Measurements from ENCODE around the gene PLN. TPM values are rescaled to one million over a fixed set of nuclear protein-coding genes. Genes with fewer than 3 reads are reported as not detected.

Gene PLN
- total RNA-seq, 3 donors from 2014 or later = 2.9 to 5.7 (median 4.6) TPM

- no peaks in the 10 kb centered on the region for H3K27me3 ChIP-seq
- DNase-seq (ENCODE audit: low spot score in 2 of 2) = no peak
- no peak overlapping the region for H3K4me3 ChIP-seq
- no peaks in the 10 kb centered on the region for H3K4me1 ChIP-seq
- intact Hi-C loops (cut with DNase I; ENCODE audit: low total_unique reads) = no loop called here
- TF ChIP-seq POLR2A (IDR thresholded peaks at IDR 0.05) (no peak), POLR2AphosphoS5 (IDR thresholded peaks at IDR 0.05) (no peak), CTCF (IDR thresholded peaks at IDR 0.05) (no peak)
- no peak overlapping the region for H3K27ac ChIP-seq
- no peaks in the 10 kb centered on the region for H3K36me3 ChIP-seq
- no peaks in the 10 kb centered on the region for H3K9me3 ChIP-seq
These were observed 46.8 kb downstream of the PLN start for GRCh38 chr6:118594877-118595276.

GRCh38 chr6:118596774-118597320 lies 48.8 kb downstream of the PLN start:
- Histone ChIP-seq H3K27ac (no peak overlapping the region), H3K27me3 (no peaks in the 10 kb centered on the region), H3K4me1 (no peaks in the 10 kb centered on the region), H3K4me3 (no peak overlapping the region), H3K9me3 (no peaks in the 10 kb centered on the region), H3K36me3 (no peaks in the 10 kb centered on the region)
- TF ChIP-seq POLR2AphosphoS5 (IDR thresholded peaks at IDR 0.05) (no peak), POLR2A (IDR thresholded peaks at IDR 0.05) (no peak), CTCF (IDR thresholded peaks at IDR 0.05) (no peak)
- intact Hi-C loops (cut with DNase I; ENCODE audit: low total_unique reads) = no loop called here
- no peak for DNase-seq (ENCODE audit: low spot score in 2 of 2)

GRCh38 chr6:118597636-118598035 lies 49.5 kb downstream of the PLN start:
- Histone ChIP-seq H3K27ac (no peak overlapping the region), H3K27me3 (no peaks in the 10 kb centered on the region), H3K4me3 (no peak overlapping the region), H3K9me3 (no peaks in the 10 kb centered on the region), H3K4me1 (no peaks in the 10 kb centered on the region), H3K36me3 (no peaks in the 10 kb centered on the region)
- no peak for DNase-seq (ENCODE audit: low spot score in 2 of 2)
- TF ChIP-seq CTCF (IDR thresholded peaks at IDR 0.05) (no peak), POLR2A (IDR thresholded peaks at IDR 0.05) (no peak), POLR2AphosphoS5 (IDR thresholded peaks at IDR 0.05) (no peak)
- intact Hi-C loops (cut with DNase I; ENCODE audit: low total_unique reads) = no loop called here

GRCh38 chr6:118598324-118598723 lies 50.2 kb downstream of the PLN start:
- intact Hi-C loops (cut with DNase I; ENCODE audit: low total_unique reads) = no loop called here
- no peak overlapping the region for H3K4me3 ChIP-seq
- H3K27ac ChIP-seq = no peak overlapping the region
- no peaks in the 10 kb centered on the region for H3K27me3 ChIP-seq
- H3K4me1 ChIP-seq = no peaks in the 10 kb centered on the region
- DNase-seq (ENCODE audit: low spot score in 2 of 2) = no peak
- TF ChIP-seq POLR2A (IDR thresholded peaks at IDR 0.05) = no peak
- TF ChIP-seq CTCF (IDR thresholded peaks at IDR 0.05) = no peak
- TF ChIP-seq POLR2AphosphoS5 (IDR thresholded peaks at IDR 0.05) = no peak
- peaks cover 0 to 4% of the 10 kb centered on the region in 2 donors for H3K9me3 ChIP-seq
- H3K36me3 ChIP-seq = no peaks in the 10 kb centered on the region

- intact Hi-C loops (cut with DNase I; ENCODE audit: low total_unique reads) = no loop called here
- no peak for TF ChIP-seq POLR2A (IDR thresholded peaks at IDR 0.05)
- TF ChIP-seq CTCF (IDR thresholded peaks at IDR 0.05) = no peak
- Histone ChIP-seq H3K27ac (no peak overlapping the region), H3K4me3 (no peak overlapping the region), H3K9me3 (peaks cover 0 to 7% of the 10 kb centered on the region in 2 donors), H3K27me3 (no peaks in the 10 kb centered on the region), H3K4me1 (no peaks in the 10 kb centered on the region), H3K36me3 (no peaks in the 10 kb centered on the region)
- DNase-seq (ENCODE audit: low spot score in 2 of 2) = no peak
These were observed 54.2 kb downstream of the PLN start for GRCh38 chr6:118602300-118602699.
